Measurements from ENCODE around the gene ZDHHC24. TPM values are rescaled to one million over a fixed set of nuclear protein-coding genes. Genes with fewer than 3 reads are reported as not detected.

The ZDHHC24 gene
- total RNA-seq, 1 donor from 2014 or later: 4.1 TPM

- H3K9me3 ChIP-seq (ENCODE audit: low read depth): no peaks in the 10 kb centered on the region
- no peaks in the 10 kb centered on the region for H3F3A ChIP-seq (ENCODE audit: low read depth)
- TF ChIP-seq EZH2phosphoT487 (IDR thresholded peaks at IDR 0.05) (no peak), EZH2 (IDR thresholded peaks at IDR 0.05) (no peak), CTCF (IDR thresholded peaks at IDR 0.05) (no peak)
- H3K36me3 ChIP-seq: no peaks in the 10 kb centered on the region
- H3K4me1 Mint-ChIP-seq: no peaks in the 10 kb centered on the region
- DNase-seq (ENCODE audit: low spot score): no peak
- H3K27me3 Mint-ChIP-seq (ENCODE audit: insufficient read depth, low read depth): peaks cover 10% of the 10 kb centered on the region
- H3K9me3 Mint-ChIP-seq: no peaks in the 10 kb centered on the region
- H3K27me3 ChIP-seq: no peaks in the 10 kb centered on the region
- peak overlapping the region; percentile 44 for H3K27ac Mint-ChIP-seq
- H3K4me3 ChIP-seq: no peak overlapping the region
- H3K4me2 ChIP-seq: no peak overlapping the region
- H3K9ac ChIP-seq: no peak overlapping the region
- H4K20me1 ChIP-seq (ENCODE audit: low read depth): no peaks in the 10 kb centered on the region
- H3K4me1 ChIP-seq: no peaks in the 10 kb centered on the region
- H3K36me3 Mint-ChIP-seq: peaks cover 18% of the 10 kb centered on the region
- no peak overlapping the region for H3K4me3 Mint-ChIP-seq
- no peaks in the 10 kb centered on the region for H3K79me2 ChIP-seq (ENCODE audit: low read depth)
- H3K27ac ChIP-seq: no peak overlapping the region
- no peak overlapping the region for H2AFZ ChIP-seq (replicated peaks)
These were observed 16.8 kb downstream of the ZDHHC24 start for GRCh38 chr11:66529069-66529468.

GRCh38 chr11:66524304-66525040 is 21.4 kb downstream of the ZDHHC24 start:
- Mint-ChIP-seq H3K27ac (no peak overlapping the region), H3K4me3 (no peak overlapping the region), H3K9me3 (no peaks in the 10 kb centered on the region), H3K36me3 (peaks cover 29% of the 10 kb centered on the region), H3K4me1 (no peaks in the 10 kb centered on the region), H3K27me3 (ENCODE audit: insufficient read depth, low read depth) (peaks cover 4% of the 10 kb centered on the region)
- Histone ChIP-seq H4K20me1 (ENCODE audit: low read depth) (no peaks in the 10 kb centered on the region), H3K27ac (no peak overlapping the region), H3K4me2 (no peak overlapping the region), H2AFZ (replicated peaks) (no peak overlapping the region), H3K79me2 (ENCODE audit: low read depth) (no peaks in the 10 kb centered on the region), H3K4me1 (no peaks in the 10 kb centered on the region), H3K36me3 (no peaks in the 10 kb centered on the region), H3K9me3 (ENCODE audit: low read depth) (no peaks in the 10 kb centered on the region), H3F3A (ENCODE audit: low read depth) (no peaks in the 10 kb centered on the region), H3K4me3 (no peak overlapping the region), H3K27me3 (no peaks in the 10 kb centered on the region), H3K9ac (no peak overlapping the region)
- no peak for TF ChIP-seq EZH2 (IDR thresholded peaks at IDR 0.05)
- TF ChIP-seq CTCF (IDR thresholded peaks at IDR 0.05): no peak
- no peak for TF ChIP-seq EZH2phosphoT487 (IDR thresholded peaks at IDR 0.05)
- DNase-seq (ENCODE audit: low spot score): no peak

- H3K79me2 ChIP-seq (ENCODE audit: low read depth): no peaks in the 10 kb centered on the region
- TF ChIP-seq EZH2 (IDR thresholded peaks at IDR 0.05) (no peak), EZH2phosphoT487 (IDR thresholded peaks at IDR 0.05) (no peak), CTCF (IDR thresholded peaks at IDR 0.05) (no peak)
- no peak overlapping the region for H2AFZ ChIP-seq (replicated peaks)
- Mint-ChIP-seq H3K27ac (no peak overlapping the region), H3K9me3 (no peaks in the 10 kb centered on the region), H3K36me3 (peaks cover 31% of the 10 kb centered on the region), H3K4me1 (no peaks in the 10 kb centered on the region), H3K27me3 (ENCODE audit: insufficient read depth, low read depth) (peaks cover 4% of the 10 kb centered on the region), H3K4me3 (no peak overlapping the region)
- H3K27me3 ChIP-seq: no peaks in the 10 kb centered on the region
- no peak overlapping the region for H3K4me3 ChIP-seq
- no peaks in the 10 kb centered on the region for H4K20me1 ChIP-seq (ENCODE audit: low read depth)
- H3F3A ChIP-seq (ENCODE audit: low read depth): no peaks in the 10 kb centered on the region
- no peak for DNase-seq (ENCODE audit: low spot score)
- H3K4me1 ChIP-seq: no peaks in the 10 kb centered on the region
- no peaks in the 10 kb centered on the region for H3K36me3 ChIP-seq
- no peak overlapping the region for H3K27ac ChIP-seq
- no peak overlapping the region for H3K9ac ChIP-seq
- H3K4me2 ChIP-seq: no peak overlapping the region
- H3K9me3 ChIP-seq (ENCODE audit: low read depth): no peaks in the 10 kb centered on the region
These were observed 22.2 kb downstream of the ZDHHC24 start for GRCh38 chr11:66523611-66524010.

Measured in neural progenitor cell (in vitro differentiated cells).